ENCODE measurements around the gene TOB2. TPM values are rescaled to one million over a fixed set of nuclear protein-coding genes. Genes with fewer than 3 reads are reported as not detected.

The TOB2 gene, protein sequence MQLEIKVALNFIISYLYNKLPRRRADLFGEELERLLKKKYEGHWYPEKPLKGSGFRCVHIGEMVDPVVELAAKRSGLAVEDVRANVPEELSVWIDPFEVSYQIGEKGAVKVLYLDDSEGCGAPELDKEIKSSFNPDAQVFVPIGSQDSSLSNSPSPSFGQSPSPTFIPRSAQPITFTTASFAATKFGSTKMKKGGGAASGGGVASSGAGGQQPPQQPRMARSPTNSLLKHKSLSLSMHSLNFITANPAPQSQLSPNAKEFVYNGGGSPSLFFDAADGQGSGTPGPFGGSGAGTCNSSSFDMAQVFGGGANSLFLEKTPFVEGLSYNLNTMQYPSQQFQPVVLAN
- total RNA-seq = 45.5 and 49.9 TPM in 2 replicates

GRCh38 chr22:41446639-41447434 lies at the start of gene TOB2:
Gene TOB2 (minus strand): TSS chr22:41446801. CDS start chr22:41437345, 9,456 bp downstream.
- peak; percentile 47 for DNase-seq (ENCODE audit: extremely low read depth, low read depth, low spot score)

- no peak for DNase-seq (ENCODE audit: extremely low read depth, low read depth, low spot score)
Measured at GRCh38 chr22:41491374-41492100, 44.9 kb upstream of the TOB2 start.

GRCh38 chr22:41488596-41489385 lies 42.2 kb upstream of the TOB2 start:
- no peak for DNase-seq (ENCODE audit: extremely low read depth, low read depth, low spot score)

- DNase-seq (ENCODE audit: extremely low read depth, low read depth, low spot score) = no peak
Measured at GRCh38 chr22:41488076-41488475, 41.5 kb upstream of the TOB2 start.

GRCh38 chr22:41487037-41487935 lies 40.7 kb upstream of the TOB2 start:
- no peak for DNase-seq (ENCODE audit: extremely low read depth, low read depth, low spot score)

DNA sequence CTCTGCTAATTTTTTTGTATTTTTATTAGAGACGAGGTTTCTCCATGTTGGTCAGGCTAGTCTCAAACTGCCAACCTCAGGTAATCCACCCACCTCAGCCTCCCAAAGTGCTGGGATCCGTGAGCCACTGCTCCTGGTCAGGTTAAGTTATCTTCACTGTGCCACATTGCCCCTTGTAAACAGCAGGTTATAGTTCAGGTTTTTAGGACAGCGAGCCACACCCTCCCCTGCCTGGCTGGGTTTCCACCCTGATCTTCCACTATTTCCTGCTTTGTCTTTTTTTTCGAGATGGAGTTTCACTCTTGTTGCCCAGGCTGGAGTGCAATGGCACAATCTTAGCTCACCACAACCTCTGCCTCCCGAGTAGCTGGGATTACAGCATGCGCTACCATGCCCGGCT lies 38.4 kb upstream of the TOB2 start:
- DNase-seq (ENCODE audit: extremely low read depth, low read depth, low spot score) = no peak

GRCh38 chr22:41482319-41482935 lies 35.8 kb upstream of the TOB2 start:
- DNase-seq (ENCODE audit: extremely low read depth, low read depth, low spot score) = no peak

GRCh38 chr22:41481925-41482318 lies 35.3 kb upstream of the TOB2 start:
- no peak for DNase-seq (ENCODE audit: extremely low read depth, low read depth, low spot score)

DNA sequence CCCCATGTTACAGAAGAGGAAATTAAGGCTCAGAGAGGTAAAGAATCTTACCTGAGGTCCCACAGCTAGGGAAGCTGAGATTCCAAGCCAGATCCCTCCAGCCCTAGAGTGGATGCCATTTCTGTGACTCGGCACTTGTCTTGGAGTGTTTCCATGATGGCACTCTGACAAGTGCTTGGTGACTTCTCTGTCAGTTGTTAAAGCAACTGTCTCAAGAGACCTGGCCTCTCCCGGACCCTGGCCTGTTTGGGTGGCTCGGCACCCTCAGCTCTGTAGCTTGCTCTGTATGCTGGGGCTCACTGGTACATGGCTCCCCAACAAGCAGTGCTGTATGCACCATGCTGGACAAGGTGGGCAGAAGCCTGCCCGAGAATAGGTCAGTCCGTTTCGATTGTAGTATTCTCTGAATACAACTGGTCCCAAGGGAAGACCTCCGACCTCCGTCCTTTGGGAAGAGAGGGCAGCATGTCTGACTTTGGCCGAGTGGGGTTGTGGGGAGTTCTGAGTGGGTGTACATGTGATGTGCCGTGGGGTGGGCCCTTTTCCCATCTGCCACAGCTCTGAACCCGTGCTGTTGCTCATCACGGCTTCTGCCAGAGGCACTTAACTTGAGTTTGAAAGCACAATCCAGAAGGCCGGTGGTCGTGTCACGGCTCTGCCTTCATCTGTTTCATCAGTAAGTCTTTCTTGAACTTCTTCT lies 34.7 kb upstream of the TOB2 start:
- no peak for DNase-seq (ENCODE audit: extremely low read depth, low read depth, low spot score)

DNA sequence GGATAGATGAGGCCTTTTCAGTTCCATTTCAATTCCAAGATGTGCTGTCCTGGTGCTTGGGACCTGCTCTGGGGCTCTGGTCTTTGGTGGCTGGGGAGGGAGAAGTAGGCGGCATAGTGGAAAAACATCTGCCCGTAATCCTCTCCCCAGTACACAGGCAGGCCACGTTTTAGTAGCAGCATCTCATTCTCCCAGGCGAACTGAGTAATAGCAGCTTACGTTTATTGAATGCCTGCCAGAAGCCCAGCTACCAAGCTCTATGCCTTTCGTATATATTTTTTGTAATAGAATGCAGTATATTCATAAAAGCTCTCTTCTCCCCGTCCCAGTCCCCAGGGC lies 33.8 kb upstream of the TOB2 start:
- DNase-seq (ENCODE audit: extremely low read depth, low read depth, low spot score) = no peak

GRCh38 chr22:41479671-41480396 lies 33.2 kb upstream of the TOB2 start:
- no peak for DNase-seq (ENCODE audit: extremely low read depth, low read depth, low spot score)

DNA sequence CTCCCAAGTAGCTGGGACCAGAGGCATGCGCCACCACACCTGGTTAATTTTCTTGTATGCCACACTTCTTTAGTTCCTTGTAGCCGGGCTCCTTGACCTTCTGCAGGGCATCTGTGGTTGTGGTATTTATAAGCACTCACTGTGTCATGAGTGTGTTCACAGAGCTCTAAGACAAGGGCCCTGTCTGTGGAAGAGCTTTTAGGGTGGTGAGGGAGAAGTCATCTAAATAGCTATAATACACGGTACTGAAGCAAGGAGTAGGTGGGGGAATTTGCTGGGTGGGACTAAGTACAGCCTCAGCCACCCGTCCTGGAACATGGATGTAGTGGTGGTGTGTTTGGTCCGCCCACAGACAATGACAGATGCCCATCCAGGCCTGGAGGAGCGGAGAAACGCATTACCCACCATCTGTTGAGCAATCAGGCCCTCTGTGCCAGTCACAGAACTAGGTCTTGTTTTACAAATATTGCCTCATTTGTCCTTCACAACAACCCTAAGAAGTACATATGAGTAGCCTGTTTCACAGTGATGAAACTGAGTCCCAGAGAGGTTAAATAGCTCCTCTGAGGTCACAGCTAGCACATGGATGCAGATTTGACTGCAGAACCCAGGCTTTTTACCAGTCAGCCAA lies 32.4 kb upstream of the TOB2 start:
- DNase-seq (ENCODE audit: extremely low read depth, low read depth, low spot score) = no peak

DNA sequence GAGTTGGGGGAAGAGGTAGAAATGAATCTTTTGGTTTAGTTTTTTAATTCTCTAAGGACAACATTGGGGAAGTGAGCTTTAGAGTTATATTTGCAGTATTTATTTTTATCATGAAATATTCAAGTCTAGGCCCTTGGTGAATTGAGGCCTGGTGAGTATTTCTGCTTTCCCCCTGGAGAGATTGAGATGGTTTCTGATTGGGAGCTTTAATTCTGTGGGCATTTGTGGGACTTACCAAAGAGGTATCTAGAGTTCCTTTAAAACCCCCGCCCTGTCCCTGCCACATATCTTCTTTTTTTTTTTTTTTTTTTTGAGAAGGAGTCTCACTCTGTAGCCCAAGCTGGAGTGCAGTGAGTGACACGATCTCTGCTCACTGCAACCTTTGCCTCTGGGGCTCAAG lies 31.9 kb upstream of the TOB2 start:
- no peak for DNase-seq (ENCODE audit: extremely low read depth, low read depth, low spot score)

DNA sequence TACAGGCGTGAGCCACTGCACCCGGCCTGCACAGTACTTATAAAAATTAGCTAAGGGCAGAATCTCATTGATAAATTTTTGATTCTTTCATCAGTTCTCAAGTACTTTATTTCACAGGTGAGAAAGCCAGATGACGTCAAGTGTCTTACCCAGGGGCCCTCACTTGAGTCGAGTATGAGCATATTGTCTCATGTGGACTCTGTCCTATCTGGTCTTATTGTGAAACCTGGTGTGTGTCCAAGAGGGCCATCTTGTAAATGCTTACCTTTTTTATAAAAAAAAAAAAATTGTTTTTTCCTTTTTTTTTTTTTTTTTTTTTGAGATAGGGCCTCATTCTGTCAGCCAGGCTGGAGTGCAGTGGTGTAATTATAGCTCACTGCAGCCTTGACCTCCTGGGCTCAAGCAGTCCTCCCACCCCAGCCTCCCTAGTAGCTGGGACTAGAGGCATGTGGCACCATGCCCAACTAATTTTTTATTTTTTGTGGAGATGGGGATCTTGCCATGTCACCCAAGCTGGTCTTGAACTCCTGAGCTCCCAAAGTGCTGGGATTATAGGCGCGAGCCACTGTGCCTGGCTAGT lies 28.4 kb upstream of the TOB2 start:
- no peak for DNase-seq (ENCODE audit: extremely low read depth, low read depth, low spot score)

DNA sequence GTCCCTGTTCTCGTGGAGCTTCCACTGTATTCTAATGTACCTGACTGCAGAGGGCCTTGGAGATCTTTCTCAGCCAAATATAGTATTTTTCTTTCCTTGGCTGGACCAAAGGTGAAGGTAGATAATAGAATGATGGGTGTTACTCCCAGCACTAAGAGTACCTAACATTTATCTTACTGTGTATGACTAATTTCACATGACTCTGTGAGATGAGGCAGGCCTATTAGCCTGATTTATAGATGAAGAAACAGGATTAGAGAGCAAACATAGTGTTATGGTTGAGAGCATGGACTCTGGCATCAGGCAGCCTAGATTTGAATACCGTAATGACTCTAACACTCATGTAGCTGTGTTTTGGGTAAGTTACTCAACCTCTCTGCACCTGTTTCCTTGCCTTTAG lies 25.0 kb upstream of the TOB2 start:
- no peak for DNase-seq (ENCODE audit: extremely low read depth, low read depth, low spot score)

DNA sequence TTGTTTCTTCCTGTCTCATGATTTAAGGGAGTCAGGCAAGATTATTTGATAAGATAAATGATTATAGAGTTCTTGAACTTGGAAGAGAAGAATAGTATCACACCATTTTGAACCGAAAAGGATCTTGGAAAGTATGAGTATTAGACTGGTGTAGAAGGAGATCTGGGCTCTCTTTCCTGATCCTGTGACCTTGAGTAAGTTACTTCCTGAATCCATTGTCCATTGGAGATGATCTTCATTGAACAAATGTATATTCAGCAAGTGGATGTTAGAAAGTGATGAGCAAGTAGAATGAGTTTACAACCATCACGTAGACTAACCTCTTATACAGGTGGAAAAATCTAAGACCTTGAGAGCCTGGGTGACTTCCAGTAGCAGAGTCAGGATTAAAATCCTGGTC lies 24.3 kb upstream of the TOB2 start:
- no peak for DNase-seq (ENCODE audit: extremely low read depth, low read depth, low spot score)

DNA sequence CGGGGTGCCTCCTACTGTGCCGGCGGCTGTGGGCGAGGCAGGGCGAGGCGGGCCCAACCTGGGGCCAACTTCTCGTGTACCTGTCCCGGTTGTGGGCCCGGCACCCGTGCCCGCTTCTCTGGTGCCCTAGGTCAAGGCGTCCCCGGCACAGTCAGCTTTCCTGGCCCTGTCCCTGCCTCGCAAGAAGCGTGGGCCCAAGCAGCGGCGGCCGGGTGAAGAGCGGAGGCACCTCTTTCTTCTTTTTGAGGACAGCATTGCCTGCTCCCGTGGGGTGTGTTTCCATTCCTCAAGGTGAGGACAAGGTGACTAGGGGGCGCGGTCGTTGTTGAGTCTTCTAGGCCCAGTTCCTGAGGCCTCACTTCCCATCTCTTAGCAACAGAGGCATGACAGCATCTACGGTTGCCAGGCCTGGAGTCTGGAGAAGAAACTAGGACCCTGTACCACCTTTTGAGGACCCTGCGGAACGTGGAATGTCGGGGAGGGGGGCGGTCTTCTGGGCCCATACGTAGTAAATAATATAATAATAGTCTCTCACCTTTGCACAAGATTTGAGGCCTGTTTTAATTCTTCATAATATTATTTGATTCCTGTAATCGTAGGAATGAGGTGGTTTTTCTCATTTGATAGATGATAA lies 22.7 kb upstream of the TOB2 start:
- no peak for DNase-seq (ENCODE audit: extremely low read depth, low read depth, low spot score)
